LNCaP clone FGC (cell line): Measurements from ENCODE around the gene BORA.

Experiments used
- DNase-seq: peaks from one replicate; pipeline ENCODE4 v3.0.0-alpha.2; 2011; ENCODE audit warnings: low read depth
- H3K4me3 ChIP-seq: 2 replicates; pipeline ENCODE4 v1.5.1; 2011; ENCODE audit warnings: mild to moderate bottlenecking, low read depth, low read length, control low read depth
- CTCF ChIP-seq: IDR thresholded peaks from 2 replicates; pipeline ENCODE4 v1.5.1; 2012; ENCODE audit warnings: mild to moderate bottlenecking; ENCODE audit not compliant: control insufficient read depth, insufficient read depth; ENCODE audit errors: extremely low read depth

The BORA gene

DNA sequence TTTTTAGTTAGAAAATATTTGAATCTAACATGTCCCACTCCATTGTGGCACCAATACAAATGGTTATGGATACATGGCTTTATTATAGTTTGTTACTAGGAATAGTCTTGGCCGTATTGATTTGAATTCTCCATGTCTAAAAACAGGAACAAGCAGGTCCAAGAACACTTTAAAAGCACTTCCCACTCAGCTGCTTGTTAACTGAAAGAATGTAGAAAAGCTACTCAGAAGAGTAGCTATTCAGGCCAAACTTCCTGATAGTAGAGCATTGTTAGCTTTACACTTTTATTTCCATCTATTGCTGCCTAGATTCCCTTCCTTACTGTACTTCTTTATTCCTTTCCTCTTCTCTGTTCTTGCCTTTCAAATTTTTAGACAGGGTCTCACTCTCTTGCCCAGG, 61.1 kb downstream of the BORA start:
- DNase-seq, result no peak
- TF ChIP-seq CTCF, result no peak
- H3K4me3 ChIP-seq, result no peak overlapping the region

GRCh38 chr13:72792640-72793039, 64.9 kb downstream of the BORA start:
- H3K4me3 ChIP-seq, result no peak overlapping the region
- TF ChIP-seq CTCF, result no peak
- DNase-seq, result no peak

DNA sequence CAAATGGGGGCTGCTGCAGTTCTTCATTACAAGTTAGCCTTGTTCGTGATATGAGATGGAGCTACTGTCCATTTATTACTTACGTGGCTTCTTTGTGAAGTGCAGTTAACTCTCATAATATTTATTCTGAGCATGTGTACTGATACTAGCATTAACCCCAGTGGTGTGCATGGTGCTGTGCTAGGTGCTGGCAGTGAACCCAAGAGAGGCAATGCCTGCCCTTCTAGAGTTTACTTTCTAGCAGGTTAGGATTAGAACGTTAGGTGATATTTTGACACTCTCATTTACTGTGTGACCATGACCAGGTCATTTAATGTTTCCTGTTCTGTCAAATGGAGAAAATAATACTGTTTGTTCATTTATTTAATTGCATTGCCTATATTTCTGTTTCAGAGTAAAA, 71.1 kb downstream of the BORA start:
- no peak overlapping the region for H3K4me3 ChIP-seq
- no peak for TF ChIP-seq CTCF

DNA sequence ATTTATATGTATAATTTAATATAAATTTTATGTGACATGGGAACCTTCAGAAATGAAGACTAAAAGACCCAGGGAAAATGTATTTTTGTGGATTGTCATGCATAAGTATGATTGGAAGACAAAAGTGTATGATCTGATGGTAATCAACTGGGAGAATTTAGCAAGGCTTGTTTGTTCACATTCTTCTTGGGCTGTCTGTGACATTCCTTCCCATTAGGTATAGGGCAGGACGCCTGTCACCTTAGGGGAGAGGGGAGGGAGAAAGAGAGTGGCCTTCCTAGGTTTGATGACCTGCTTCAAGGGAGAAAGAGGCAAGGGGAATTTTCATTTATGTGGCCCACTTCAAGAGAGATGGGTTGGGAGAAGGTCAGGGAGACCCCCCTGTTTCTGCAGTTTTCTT, 76.6 kb downstream of the BORA start:
- no peak for TF ChIP-seq CTCF

More for the DNA sequence above, 71.1 kb downstream of the BORA start:
- no peak for DNase-seq

More for the DNA sequence above, 76.6 kb downstream of the BORA start:
- DNase-seq, result no peak
- H3K4me3 ChIP-seq, result no peak overlapping the region
